GM19193 (cell line): ENCODE data around the gene NTPCR.

ENCODE experiments used
- POLR2A ChIP-seq: IDR thresholded peaks from 4 replicates; pipeline ENCODE4 v1.6.1; 2011; ENCODE audit not compliant: insufficient read depth, insufficient read length; ENCODE audit errors: extremely low read depth

The NTPCR gene

DNA sequence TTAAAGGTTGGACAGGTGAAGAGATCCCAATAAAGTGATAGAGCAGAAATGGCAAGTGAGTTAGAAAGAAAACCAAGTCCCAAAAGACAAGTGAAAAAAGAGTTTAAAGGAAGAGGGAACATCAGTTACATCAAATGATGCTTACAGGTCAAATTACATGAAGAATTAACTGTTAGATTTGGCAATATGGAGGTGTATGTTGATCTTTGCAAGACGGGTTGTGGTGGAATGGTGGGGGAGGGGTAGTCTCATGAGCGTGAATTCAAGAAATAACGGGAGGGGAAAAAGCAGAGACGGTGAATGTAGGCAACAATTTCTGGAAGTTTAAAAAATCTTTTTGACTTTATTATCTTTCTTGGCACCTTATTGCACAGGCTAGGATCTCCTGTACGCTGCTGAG, 76.6 kb downstream of the NTPCR start:
- no peak for TF ChIP-seq POLR2A

DNA sequence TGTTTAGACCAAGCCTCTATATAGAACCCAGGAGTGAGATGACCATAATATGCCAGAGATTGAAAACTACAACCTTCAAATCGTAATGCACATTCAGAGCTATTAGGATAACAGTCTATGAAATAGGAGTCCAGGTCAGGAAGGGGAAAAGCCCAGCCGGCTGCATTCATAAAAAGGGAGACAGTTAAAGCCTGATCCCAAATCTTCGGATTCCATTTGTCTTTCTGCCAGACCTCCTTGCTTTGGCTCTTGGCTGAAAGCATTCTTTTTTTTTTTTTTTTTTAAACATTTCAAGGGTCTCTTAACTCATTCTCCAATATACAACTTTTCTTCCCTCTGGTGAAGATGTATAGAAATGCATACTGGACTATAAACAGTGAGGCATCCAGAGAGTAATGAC, 81.1 kb downstream of the NTPCR start:
- TF ChIP-seq POLR2A = no peak

DNA sequence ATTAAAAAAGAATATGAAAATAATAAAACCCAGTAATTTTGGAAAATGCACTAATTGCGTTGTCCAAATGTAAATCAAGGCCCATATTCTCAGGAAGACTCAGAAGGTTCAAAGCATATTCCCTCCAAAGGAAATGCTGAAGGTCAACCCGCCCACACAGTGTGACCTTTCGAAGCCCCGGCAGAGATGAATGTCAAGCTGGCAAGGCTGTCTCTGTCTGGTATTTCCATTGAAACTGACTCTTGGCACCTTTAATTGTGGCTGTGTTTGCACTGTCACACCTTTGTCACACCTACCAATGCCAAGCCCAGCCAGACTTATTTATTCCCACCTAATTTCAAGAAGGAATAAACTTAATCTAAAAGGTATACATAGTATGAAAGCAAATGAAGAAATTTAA, 82.5 kb downstream of the NTPCR start:
- no peak for TF ChIP-seq POLR2A

DNA sequence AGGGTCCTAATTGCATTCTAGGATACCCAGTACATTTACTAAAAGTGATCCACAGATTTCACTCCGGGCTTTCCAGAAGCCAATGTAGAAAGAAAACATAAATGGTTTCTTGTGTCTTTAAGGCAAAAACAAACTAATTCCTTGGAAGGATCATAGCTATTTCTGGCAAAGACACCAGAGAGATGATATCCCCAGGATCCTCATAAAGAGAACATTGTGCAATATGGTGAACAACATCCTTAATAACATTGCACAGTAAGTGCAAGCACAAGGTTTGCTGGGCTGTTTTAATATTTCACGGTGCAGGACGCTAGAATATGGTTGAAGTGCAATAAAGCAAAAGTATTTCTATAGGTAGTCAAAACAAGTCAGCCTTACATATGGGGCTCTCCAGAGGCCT, 83.0 kb downstream of the NTPCR start:
- no peak for TF ChIP-seq POLR2A
